IMR-90 (cell line): ENCODE data around the gene ACHE. TPM values are rescaled to one million over a fixed set of nuclear protein-coding genes. Genes with fewer than 3 reads are reported as not detected.

Experiments
- ATAC-seq: fragments of 200-7000 bp; cut with Tn5 transposase; 2 replicates; pipeline ENCODE4 v1.9.1; 2020; ENCODE audit warnings: low read depth, mild to moderate bottlenecking, moderate library complexity
- BruUV-seq: library from RNA; stranded (reverse); fragments of 400-500 nt; replicated peaks from 2 replicates; lab custom pipeline; 2021; lab: Mats Ljungman, UMichigan
- CTCF ChIA-PET: fragments of 300-600 bp; formaldehyde crosslinking; extraction: SDS; loops from one replicate; lab custom pipeline; 2021; ENCODE audit warnings: antibody characterized with exemption; lab: Yijun Ruan, JAX
- POLR2A ChIA-PET: fragments of 300-600 bp; sonication (Branson Sonifier 250); formaldehyde crosslinking; loops from one replicate; lab custom pipeline; 2022; ENCODE audit warnings: antibody characterized with exemption; ENCODE audit not compliant: unreplicated experiment; lab: Charles Lee
- DNase-seq: peaks from one replicate; pipeline ENCODE4 v3.0.0; 2013
- H2AFZ ChIP-seq: replicated peaks from 2 replicates; pipeline ENCODE3; 2013; ENCODE audit warnings: low read length, mild to moderate bottlenecking; ENCODE audit not compliant: poor library complexity
- H2AK5ac ChIP-seq: 2 replicates; pipeline ENCODE4 v1.6.1; 2013; ENCODE audit warnings: low read depth, low read length, inconsistent platforms
- H2AK9ac ChIP-seq: replicated peaks from 2 replicates; pipeline ENCODE3; 2013; ENCODE audit warnings: mild to moderate bottlenecking, low read depth, low read length, moderate library complexity; ENCODE audit not compliant: poor library complexity
- H2BK120ac ChIP-seq: 2 replicates; pipeline ENCODE4 v1.6.1; 2013; ENCODE audit warnings: low read depth, low read length, inconsistent platforms
- H2BK15ac ChIP-seq: 3 replicates; pipeline ENCODE4 v1.6.1; 2013; ENCODE audit warnings: low read depth, low read length, inconsistent platforms
- H2BK20ac ChIP-seq: 2 replicates; pipeline ENCODE4 v1.6.1; 2013; ENCODE audit warnings: low read depth, mild to moderate bottlenecking, inconsistent platforms, low read length, moderate library complexity
- H2BK5ac ChIP-seq: 2 replicates; pipeline ENCODE4 v1.6.1; 2013; ENCODE audit warnings: mild to moderate bottlenecking, low read depth, low read length, inconsistent platforms; ENCODE audit not compliant: poor library complexity, severe bottlenecking
- H3K14ac ChIP-seq: replicated peaks from 2 replicates; pipeline ENCODE4 v1.6.1; 2013; ENCODE audit warnings: low read depth, low read length, inconsistent platforms
- H3K18ac ChIP-seq: 2 replicates; pipeline ENCODE4 v1.6.1; 2013; ENCODE audit warnings: low read depth, low read length, control low read depth
- H3K23ac ChIP-seq: 2 replicates; pipeline ENCODE4 v1.6.1; 2013; ENCODE audit warnings: low read depth, low read length, inconsistent platforms
- H3K27ac ChIP-seq: 2 replicates; pipeline ENCODE4 v1.5.1; 2013; ENCODE audit warnings: mild to moderate bottlenecking, control low read depth, low read length; ENCODE audit not compliant: insufficient read depth
- H3K27me3 ChIP-seq: 2 replicates; pipeline ENCODE4 v1.6.1; 2013; ENCODE audit warnings: low read length; ENCODE audit not compliant: control insufficient read depth, insufficient read depth
- H3K36me3 ChIP-seq: 2 replicates; pipeline ENCODE4 v1.6.1; 2013; ENCODE audit warnings: low read length, mixed read lengths; ENCODE audit not compliant: control insufficient read depth, insufficient read depth
- H3K4ac ChIP-seq: 2 replicates; pipeline ENCODE4 v1.6.1; 2013; ENCODE audit warnings: low read depth, low read length, inconsistent platforms
- H3K4me1 ChIP-seq: 2 replicates; pipeline ENCODE4 v1.6.1; 2013; ENCODE audit warnings: low read length, mixed read lengths; ENCODE audit not compliant: control insufficient read depth, insufficient read depth
- H3K4me2 ChIP-seq: 2 replicates; pipeline ENCODE4 v1.6.1; 2013; ENCODE audit warnings: low read depth, mild to moderate bottlenecking, control low read depth, low read length, moderate library complexity
- H3K4me3 ChIP-seq: 2 replicates; pipeline ENCODE4 v1.5.1; 2013; ENCODE audit warnings: low read depth, mild to moderate bottlenecking, control low read depth, low read length, moderate library complexity; ENCODE audit not compliant: insufficient read depth
- H3K56ac ChIP-seq: 2 replicates; pipeline ENCODE4 v1.6.1; 2013; ENCODE audit warnings: low read length, inconsistent platforms; ENCODE audit not compliant: insufficient read depth; ENCODE audit errors: extremely low read depth
- H3K79me1 ChIP-seq, 2 experiments: 2 replicates each; pipeline ENCODE4 v1.6.1; 2013; ENCODE audit warnings: low read length in 2 of 2, inconsistent platforms in 1 of 2, low read depth in 1 of 2
- H3K9ac ChIP-seq: 2 replicates; pipeline ENCODE4 v1.6.1; 2013; ENCODE audit warnings: low read depth, low read length, control low read depth
- H3K9me1 ChIP-seq: 2 replicates; pipeline ENCODE4 v1.6.1; 2013; ENCODE audit warnings: low read length, inconsistent platforms; ENCODE audit not compliant: insufficient read depth
- H3K9me3 ChIP-seq: 2 replicates; pipeline ENCODE4 v1.6.1; 2013; ENCODE audit warnings: low read length; ENCODE audit not compliant: control insufficient read depth, insufficient read depth
- H4K20me1 ChIP-seq: 2 replicates; pipeline ENCODE4 v1.6.1; 2013; ENCODE audit warnings: low read length, inconsistent platforms; ENCODE audit not compliant: insufficient read depth
- H4K5ac ChIP-seq: 2 replicates; pipeline ENCODE4 v1.6.1; 2013; ENCODE audit warnings: mild to moderate bottlenecking, low read depth, low read length, control low read depth
- H4K8ac ChIP-seq, 2 experiments: 2 replicates each; pipeline ENCODE4 v1.6.1; 2013; ENCODE audit warnings: low read depth in 2 of 2, low read length in 2 of 2, control low read depth in 1 of 2, inconsistent platforms in 1 of 2
- H4K91ac ChIP-seq: 2 replicates; pipeline ENCODE4 v1.6.1; 2013; ENCODE audit warnings: low read depth, low read length, inconsistent platforms; ENCODE audit not compliant: insufficient read depth
- CHD1 ChIP-seq: IDR thresholded peaks from 2 replicates; pipeline ENCODE4 v1.6.1; 2012; ENCODE audit warnings: low read depth, low read length, improper control_type of control experiment
- CTCF ChIP-seq: conservative IDR thresholded peaks from 2 replicates; pipeline ENCODE4 v1.5.1; 2012; ENCODE audit warnings: mild to moderate bottlenecking, low read depth, low read length, improper control_type of control experiment
- FOS ChIP-seq: fragments of 150-350 bp; IDR thresholded peaks from 2 replicates; pipeline ENCODE4 v1.6.1; 2016; ENCODE audit warnings: low read depth, low read length
- MAFK ChIP-seq: IDR thresholded peaks from 2 replicates; pipeline ENCODE4 v1.6.1; 2012; ENCODE audit warnings: low read depth, low read length, improper control_type of control experiment
- MXI1 ChIP-seq: IDR thresholded peaks from 2 replicates; pipeline ENCODE4 v1.6.1; 2012; ENCODE audit warnings: low read depth, mild to moderate bottlenecking, low read length, moderate library complexity, borderline replicate concordance
- NFE2L2 ChIP-seq: fragments of 150-350 bp; IDR thresholded peaks from 2 replicates; pipeline ENCODE4 v1.6.1; 2016; ENCODE audit warnings: low read depth, mild to moderate bottlenecking, low read length
- RAD21 ChIP-seq: IDR thresholded peaks from 2 replicates; pipeline ENCODE4 v1.6.1; 2012; ENCODE audit warnings: low read length, improper control_type of control experiment
- RCOR1 ChIP-seq: IDR thresholded peaks from 2 replicates; pipeline ENCODE4 v1.6.1; 2012; ENCODE audit warnings: mild to moderate bottlenecking, low read length, improper control_type of control experiment; ENCODE audit not compliant: insufficient replicate concordance
- SMC3 ChIP-seq: fragments of 150-350 bp; IDR thresholded peaks from 2 replicates; pipeline ENCODE4 v1.6.1; 2016; ENCODE audit warnings: low read depth, mild to moderate bottlenecking, antibody characterized with exemption, low read length, moderate library complexity
- USF2 ChIP-seq: fragments of 150-350 bp; IDR thresholded peaks from 2 replicates; pipeline ENCODE4 v1.6.1; 2017; ENCODE audit warnings: mild to moderate bottlenecking, antibody characterized with exemption, low read length, low read depth
- WGBS, 2 experiments: methylation state at CpG; one replicate each; pipeline versions ENCODE4 v1.1.5 to v1.1.7; 2013; ENCODE audit warnings: missing lambda C conversion rate in 2 of 2; ENCODE audit not compliant: insufficient read length in 1 of 2; ENCODE audit errors: extremely low coverage in 2 of 2; 5-methylcytosine and 5-hydroxymethylcytosine counted together
- dilution Hi-C: fragments of 300-500 bp; cut with HindIII; formaldehyde crosslinking; loops from one replicate; pipeline ENCODE4 v1.14.3; 2018; ENCODE audit warnings: low sequenced_read_pairs; ENCODE audit not compliant: unreplicated experiment
- in situ Hi-C: fragments of 300-500 bp; cut with MboI; formaldehyde crosslinking; loops from 3 replicates; pipeline ENCODE4 v1.14.3; 2019; ENCODE audit warnings: low sequenced_read_pairs, inconsistent platforms, mixed read lengths
- intact Hi-C: fragments of 100-400 bp; cut with micrococcal nuclease; formaldehyde crosslinking; loops from 2 replicates; pipeline ENCODE4 v1.10.0; 2022
- polyA plus RNA-seq, 3 experiments: library from polyadenylated mRNA; depleted of rRNA; stranded (reverse); fragments of >200 nt; gene quantifications; 2 replicates each; pipeline ENCODE4 v1.2.3, GENCODE V29; 2012; ENCODE audit warnings: low replicate concordance in 1 of 3
- total RNA-seq: library from RNA; depleted of rRNA; stranded (reverse); fragments of >200 nt; gene quantifications from 2 replicates; pipeline ENCODE4 v1.2.3, GENCODE V29; 2012

Gene ACHE
- total and polyA plus RNA-seq, 2 of the 4 experiments (the other 2 are of a cell fraction) = 0.41 TPM; not detected in 1

GRCh38 chr7:100882785-100883526, 12.7 kb downstream of the ACHE start (continued):
- no peak for TF ChIP-seq RAD21

GRCh38 chr7:100882201-100882600, 13.5 kb downstream of the ACHE start:
- H2AK5ac ChIP-seq = no peak overlapping the region
- ChIA-PET POLR2A (no interaction called here), CTCF (no interaction called here)
- H3K4me2 ChIP-seq = no peak overlapping the region
- no peak overlapping the region for H3K4me3 ChIP-seq
- intact Hi-C loops = no loop called here
- H3K4me1 ChIP-seq = peaks cover 2% of the 10 kb centered on the region; the same call in 1 of the 2 replicates
- no peak overlapping the region for H3K9ac ChIP-seq
- no peak overlapping the region for H2BK15ac ChIP-seq
- peaks cover 36 to 70% of the 10 kb centered on the region in 2 experiments for H3K79me1 ChIP-seq
- no peak overlapping the region for H4K8ac ChIP-seq
- no peak overlapping the region for H3K56ac ChIP-seq
- H3K4ac ChIP-seq = no peak overlapping the region
- in situ Hi-C loops = no loop called here
- no peak for DNase-seq
- H3K9me3 ChIP-seq = no peaks in the 10 kb centered on the region
- H2AFZ ChIP-seq = no peak overlapping the region
- no peak overlapping the region for H3K14ac ChIP-seq
- no peak for TF ChIP-seq CHD1
- no peak for TF ChIP-seq SMC3
- no peak for TF ChIP-seq MAFK
- TF ChIP-seq CTCF = no peak
- no peak for TF ChIP-seq NFE2L2
- no peak for TF ChIP-seq MXI1
- TF ChIP-seq USF2 = no peak
- no peak for TF ChIP-seq FOS
- TF ChIP-seq RCOR1 = no peak
- no peaks in the 10 kb centered on the region; the same call in 1 of the 2 replicates for H3K9me1 ChIP-seq
- H4K5ac ChIP-seq = no peak overlapping the region
- no peak overlapping the region for H2AK9ac ChIP-seq
- dilution Hi-C loops = no loop called here
- BruUV-seq = no TSS peak
- H2BK120ac ChIP-seq = no peak overlapping the region
- H3K36me3 ChIP-seq = peaks cover 79% of the 10 kb centered on the region
- no peak overlapping the region for H3K23ac ChIP-seq
- no peak overlapping the region for H2BK5ac ChIP-seq
- H4K91ac ChIP-seq = no peak overlapping the region
- 94% methylated on average over 5 of the region's 9 CpGs; no CpG with 5 or more reads in 1 of the 2 experiments for WGBS, 2 experiments
- H3K27ac ChIP-seq = no peak overlapping the region
- peaks cover 39% of the 10 kb centered on the region for H4K20me1 ChIP-seq
- H2BK20ac ChIP-seq = no peak overlapping the region
- H3K27me3 ChIP-seq = no peaks in the 10 kb centered on the region
- no peak for ATAC-seq
- H3K18ac ChIP-seq = no peak overlapping the region
